Peyer's patch (tissue), 4 donors: ENCODE results near the gene BST1. TPM values are rescaled to one million over a fixed set of nuclear protein-coding genes. Genes with fewer than 3 reads are reported as not detected.

Source experiments
- DNase-seq, 3 donors: peaks; one replicate each; pipeline ENCODE4 v3.0.0-alpha.2; 2017 to 2019
- H3K27ac ChIP-seq, 4 donors: fragments of 200-600 bp; sonication (generic); one replicate each; pipeline ENCODE4 v1.5.1; 2016 to 2019
- H3K27me3 ChIP-seq, 2 donors: fragments of 200-600 bp; sonication (generic); one replicate each; pipeline ENCODE4 v1.5.1; 2019
- H3K36me3 ChIP-seq, 3 donors: fragments of 200-600 bp; sonication (generic); one replicate each; pipeline ENCODE4 v1.5.1; 2016 to 2019
- H3K4me1 ChIP-seq, 4 donors: fragments of 200-600 bp; sonication (generic); one replicate each; pipeline ENCODE4 v1.5.1; 2016 to 2019
- H3K4me3 ChIP-seq, 4 donors: fragments of 200-600 bp; sonication (generic); 1 replicate in 3 of 4; 2 replicates in 1 of 4; pipeline ENCODE4 v1.5.1; 2016 to 2019; ENCODE audit warnings: mild to moderate bottlenecking in 1 of 4
- H3K9me3 ChIP-seq, 4 donors: fragments of 200-600 bp; sonication (generic); one replicate each; pipeline ENCODE4 v1.5.1; 2016 to 2019; ENCODE audit warnings: mild to moderate bottlenecking in 1 of 4
- POLR2A ChIP-seq, 2 donors: fragments of 450-650 bp; IDR thresholded peaks; one replicate each; pipeline ENCODE4 v1.5.1; 2017; ENCODE audit warnings: antibody characterized with exemption in 2 of 2, mild to moderate bottlenecking in 2 of 2, moderate library complexity in 2 of 2
- total RNA-seq, 4 donors: library from RNA; depleted of rRNA; stranded (reverse); fragments of >200 nt; gene quantifications; one replicate each; pipeline ENCODE4 v1.1.0, GENCODE V29; 2016
- TF ChIP-seq, protein P1 (sequence below), 6 experiments: fragments of 450-650 bp in 4 of 6; fragments of 200-600 bp in 2 of 6; sonication (generic) in 1 of 6; IDR thresholded peaks; one replicate each; pipeline ENCODE4 v1.5.1; 2017 to 2019; ENCODE audit warnings: antibody characterized with exemption in 6 of 6, mild to moderate bottlenecking in 3 of 6, moderate library complexity in 1 of 6

The BST1 gene
- total RNA-seq, 4 donors from 2014 or later: 7.4 to 62.5 (median 40.2) TPM

DNA sequence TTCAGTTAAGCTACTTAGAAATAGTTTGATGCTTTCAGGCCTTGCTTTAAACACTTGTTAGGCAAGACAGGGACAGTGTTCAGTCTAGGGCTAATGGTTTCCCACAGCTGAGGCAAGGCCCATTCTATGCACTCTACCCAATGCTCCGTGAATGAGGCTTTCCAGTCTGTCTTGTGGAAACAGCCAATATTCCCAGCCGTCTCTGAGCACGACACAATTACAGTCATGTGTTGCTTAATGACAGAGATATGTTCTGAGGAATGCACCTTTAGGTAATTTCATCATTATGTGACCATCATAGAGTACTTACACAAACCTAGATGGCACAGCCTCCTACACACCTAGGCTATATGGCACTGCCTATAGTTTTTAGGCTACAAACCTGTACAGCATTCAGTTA, 30.8 kb upstream of the BST1 start:
- H3K27me3 ChIP-seq: no peaks in the 10 kb centered on the region
- no peaks in the 10 kb centered on the region for H3K9me3 ChIP-seq
- no peak for TF ChIP-seq POLR2A (IDR thresholded peaks at IDR 0.05)
- TF ChIP-seq, protein P1, sequence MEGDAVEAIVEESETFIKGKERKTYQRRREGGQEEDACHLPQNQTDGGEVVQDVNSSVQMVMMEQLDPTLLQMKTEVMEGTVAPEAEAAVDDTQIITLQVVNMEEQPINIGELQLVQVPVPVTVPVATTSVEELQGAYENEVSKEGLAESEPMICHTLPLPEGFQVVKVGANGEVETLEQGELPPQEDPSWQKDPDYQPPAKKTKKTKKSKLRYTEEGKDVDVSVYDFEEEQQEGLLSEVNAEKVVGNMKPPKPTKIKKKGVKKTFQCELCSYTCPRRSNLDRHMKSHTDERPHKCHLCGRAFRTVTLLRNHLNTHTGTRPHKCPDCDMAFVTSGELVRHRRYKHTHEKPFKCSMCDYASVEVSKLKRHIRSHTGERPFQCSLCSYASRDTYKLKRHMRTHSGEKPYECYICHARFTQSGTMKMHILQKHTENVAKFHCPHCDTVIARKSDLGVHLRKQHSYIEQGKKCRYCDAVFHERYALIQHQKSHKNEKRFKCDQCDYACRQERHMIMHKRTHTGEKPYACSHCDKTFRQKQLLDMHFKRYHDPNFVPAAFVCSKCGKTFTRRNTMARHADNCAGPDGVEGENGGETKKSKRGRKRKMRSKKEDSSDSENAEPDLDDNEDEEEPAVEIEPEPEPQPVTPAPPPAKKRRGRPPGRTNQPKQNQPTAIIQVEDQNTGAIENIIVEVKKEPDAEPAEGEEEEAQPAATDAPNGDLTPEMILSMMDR (IDR thresholded peaks at IDR 0.05): no peak
- no peak for DNase-seq
- H3K27ac ChIP-seq: no peak overlapping the region
- no peaks in the 10 kb centered on the region for H3K4me1 ChIP-seq
- H3K36me3 ChIP-seq: no peaks in the 10 kb centered on the region
- no peak overlapping the region for H3K4me3 ChIP-seq

DNA sequence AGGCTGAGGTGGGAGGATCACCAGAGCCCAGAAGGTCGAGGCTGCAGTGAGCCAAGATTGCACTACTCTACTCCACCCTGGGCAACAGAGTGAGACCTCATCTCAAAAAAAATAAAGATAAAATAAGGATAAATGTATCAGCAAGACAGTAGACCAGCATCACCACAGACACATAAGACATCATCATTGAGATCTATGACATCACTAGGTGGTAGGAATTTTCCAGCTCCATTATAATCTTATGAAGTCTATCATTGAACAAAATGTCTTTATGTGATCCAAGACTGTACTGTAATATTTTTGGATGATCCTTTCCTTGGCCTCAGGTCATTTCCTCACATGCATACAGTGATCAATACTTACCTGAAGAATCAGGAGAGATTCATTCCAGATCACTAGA, 29.5 kb upstream of the BST1 start:
- Histone ChIP-seq H3K9me3 (no peaks in the 10 kb centered on the region), H3K4me1 (no peaks in the 10 kb centered on the region), H3K4me3 (no peak overlapping the region), H3K27ac (no peak overlapping the region), H3K27me3 (no peaks in the 10 kb centered on the region), H3K36me3 (no peaks in the 10 kb centered on the region)
- no peak for DNase-seq
- TF ChIP-seq, protein P1 (IDR thresholded peaks at IDR 0.05): no peak
- TF ChIP-seq POLR2A (IDR thresholded peaks at IDR 0.05): no peak

DNA sequence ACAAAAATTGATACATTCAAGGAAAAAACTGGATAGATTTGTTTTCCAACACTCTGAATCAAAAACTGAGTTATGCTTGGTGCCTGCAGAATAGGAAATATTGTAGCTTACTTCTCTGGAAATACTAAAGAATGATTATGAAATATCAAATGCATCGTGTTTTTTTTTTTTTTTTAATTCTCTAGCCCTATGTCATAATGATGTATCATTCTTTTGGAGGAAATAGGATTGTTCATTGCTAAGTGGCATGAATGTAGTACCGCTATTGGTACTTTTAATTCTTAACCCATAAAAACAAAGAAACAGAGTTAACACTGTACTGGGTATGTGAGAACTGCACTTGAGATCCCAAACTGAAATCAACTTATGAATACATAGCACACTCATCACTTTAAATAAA, 28.8 kb upstream of the BST1 start:
- Histone ChIP-seq H3K27me3 (no peaks in the 10 kb centered on the region), H3K4me3 (no peak overlapping the region), H3K4me1 (no peaks in the 10 kb centered on the region), H3K27ac (no peak overlapping the region), H3K9me3 (no peaks in the 10 kb centered on the region), H3K36me3 (no peaks in the 10 kb centered on the region)
- DNase-seq: no peak
- TF ChIP-seq, protein P1 (IDR thresholded peaks at IDR 0.05): no peak
- TF ChIP-seq POLR2A (IDR thresholded peaks at IDR 0.05): no peak

DNA sequence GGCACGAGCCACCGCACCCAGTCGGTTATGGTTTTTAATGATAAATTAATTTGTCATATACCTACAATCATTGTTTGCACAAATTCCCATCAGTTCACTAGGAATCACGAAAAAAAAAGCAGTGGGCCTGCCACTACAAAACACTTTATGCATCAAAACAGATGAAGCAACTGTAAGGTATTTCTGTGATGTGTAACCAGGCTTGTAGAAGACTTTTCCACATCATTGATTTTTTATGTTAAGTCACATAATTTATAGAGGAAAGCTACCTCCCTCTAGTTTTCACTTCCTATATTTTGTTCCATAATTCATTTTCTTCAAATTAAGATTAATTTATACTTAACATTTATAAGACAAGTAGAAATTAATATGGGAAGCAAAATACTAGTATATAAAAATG, 27.9 kb upstream of the BST1 start:
- Histone ChIP-seq H3K4me3 (no peak overlapping the region), H3K9me3 (no peaks in the 10 kb centered on the region), H3K27me3 (no peaks in the 10 kb centered on the region), H3K27ac (no peak overlapping the region), H3K36me3 (no peaks in the 10 kb centered on the region), H3K4me1 (no peaks in the 10 kb centered on the region)
- no peak for DNase-seq
- TF ChIP-seq, protein P1 (IDR thresholded peaks at IDR 0.05): no peak
- no peak for TF ChIP-seq POLR2A (IDR thresholded peaks at IDR 0.05)

DNA sequence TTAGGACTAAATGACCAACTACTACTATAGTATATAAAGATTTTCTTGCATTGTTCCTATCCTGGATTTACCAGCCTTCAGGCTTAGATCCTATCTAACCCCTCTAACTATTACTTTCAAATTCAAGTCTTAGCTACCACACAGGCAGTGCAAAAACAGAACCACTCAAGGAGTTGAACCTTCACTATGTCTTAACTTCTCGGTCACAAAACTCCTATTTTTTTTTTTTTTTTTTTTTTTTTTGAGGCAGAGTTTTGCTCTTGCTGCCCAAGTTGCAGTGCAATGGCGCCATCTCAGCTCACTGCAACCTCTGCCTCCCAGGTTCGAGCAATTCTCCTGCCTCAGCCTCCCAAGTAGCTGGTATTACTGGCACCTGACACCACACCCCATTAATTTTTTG, 27.5 kb upstream of the BST1 start:
- DNase-seq: no peak
- no peaks in the 10 kb centered on the region for H3K9me3 ChIP-seq
- no peaks in the 10 kb centered on the region for H3K4me1 ChIP-seq
- no peak overlapping the region for H3K4me3 ChIP-seq
- H3K36me3 ChIP-seq: no peaks in the 10 kb centered on the region
- no peak for TF ChIP-seq POLR2A (IDR thresholded peaks at IDR 0.05)
- TF ChIP-seq, protein P1 (IDR thresholded peaks at IDR 0.05): no peak
- H3K27ac ChIP-seq: no peak overlapping the region
- H3K27me3 ChIP-seq: no peaks in the 10 kb centered on the region

DNA sequence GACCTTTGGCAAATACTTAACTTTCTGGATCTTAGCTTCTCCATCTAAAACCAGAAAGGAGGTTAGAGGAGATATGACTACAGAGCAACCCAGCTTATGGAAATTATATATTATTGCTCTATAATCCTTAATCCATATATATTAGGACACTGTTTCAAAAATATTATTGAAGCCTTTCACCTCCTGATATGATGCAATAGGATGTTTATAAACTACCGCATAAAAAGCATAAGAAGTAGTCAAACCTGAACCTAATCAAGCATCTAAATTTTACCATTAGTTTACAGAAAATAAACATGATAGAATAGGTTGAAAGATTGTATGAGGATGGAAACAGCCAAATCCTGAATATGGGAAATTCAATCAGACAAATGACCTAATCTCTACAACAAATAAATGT, 26.8 kb upstream of the BST1 start:
- no peak overlapping the region for H3K4me3 ChIP-seq
- H3K36me3 ChIP-seq: no peaks in the 10 kb centered on the region
- H3K4me1 ChIP-seq: no peaks in the 10 kb centered on the region
- no peak for DNase-seq
- no peaks in the 10 kb centered on the region for H3K9me3 ChIP-seq
- TF ChIP-seq, protein P1 (IDR thresholded peaks at IDR 0.05): no peak
- TF ChIP-seq POLR2A (IDR thresholded peaks at IDR 0.05): no peak
- H3K27me3 ChIP-seq: no peaks in the 10 kb centered on the region
- H3K27ac ChIP-seq: no peak overlapping the region
